IPS-15b (cell line): ENCODE results near the gene ARSI.

Experiments
- H3K27me3 ChIP-seq: one replicate; pipeline ENCODE4 v1.6.1; 2013; ENCODE audit warnings: low read length; ENCODE audit not compliant: control insufficient read depth, insufficient read depth
- H3K36me3 ChIP-seq: one replicate; pipeline ENCODE4 v1.6.1; 2013; ENCODE audit warnings: low read length; ENCODE audit not compliant: control insufficient read depth, insufficient read depth
- H3K4me1 ChIP-seq: one replicate; pipeline ENCODE4 v1.6.1; 2013; ENCODE audit warnings: mild to moderate bottlenecking, low read length; ENCODE audit not compliant: control insufficient read depth, insufficient read depth
- H3K4me3 ChIP-seq: one replicate; pipeline ENCODE4 v1.5.1; 2013; ENCODE audit warnings: low read depth, low read length
- H3K9ac ChIP-seq: one replicate; pipeline ENCODE4 v1.6.1; 2013; ENCODE audit warnings: low read depth, mild to moderate bottlenecking, low read length
- H3K9me3 ChIP-seq: one replicate; pipeline ENCODE4 v1.6.1; 2013; ENCODE audit warnings: mild to moderate bottlenecking, low read length; ENCODE audit not compliant: control insufficient read depth, insufficient read depth

ARSI gene

GRCh38 chr5:150323819-150324218 lies 21.1 kb upstream of the ARSI start:
- H3K27me3 ChIP-seq: no peaks in the 10 kb centered on the region
- H3K4me1 ChIP-seq: peaks cover 3% of the 10 kb centered on the region
- H3K9ac ChIP-seq: no peak overlapping the region
- no peak overlapping the region for H3K4me3 ChIP-seq
- H3K9me3 ChIP-seq: no peaks in the 10 kb centered on the region
- H3K36me3 ChIP-seq: no peaks in the 10 kb centered on the region

DNA sequence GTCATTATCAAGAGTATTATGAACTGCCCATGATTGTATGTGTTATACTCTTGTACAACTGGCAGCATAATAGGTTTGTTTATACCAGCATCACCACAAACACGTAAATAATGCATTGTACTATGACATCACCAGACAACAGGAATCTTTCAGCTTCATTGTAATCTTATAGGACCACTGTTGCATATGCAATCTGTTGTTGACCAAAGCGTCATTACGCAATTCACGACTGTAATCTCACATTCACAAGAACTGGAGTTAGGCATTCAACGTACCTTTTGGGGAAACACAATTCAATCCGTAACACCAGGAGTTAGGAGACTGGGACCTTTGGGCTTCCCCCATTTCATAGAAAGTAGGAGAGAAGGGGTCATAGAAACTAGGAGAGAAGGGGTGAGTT lies 20.4 kb upstream of the ARSI start:
- Histone ChIP-seq H3K36me3 (no peaks in the 10 kb centered on the region), H3K4me1 (peaks cover 3% of the 10 kb centered on the region), H3K27me3 (no peaks in the 10 kb centered on the region), H3K4me3 (no peak overlapping the region), H3K9me3 (no peaks in the 10 kb centered on the region), H3K9ac (no peak overlapping the region)

DNA sequence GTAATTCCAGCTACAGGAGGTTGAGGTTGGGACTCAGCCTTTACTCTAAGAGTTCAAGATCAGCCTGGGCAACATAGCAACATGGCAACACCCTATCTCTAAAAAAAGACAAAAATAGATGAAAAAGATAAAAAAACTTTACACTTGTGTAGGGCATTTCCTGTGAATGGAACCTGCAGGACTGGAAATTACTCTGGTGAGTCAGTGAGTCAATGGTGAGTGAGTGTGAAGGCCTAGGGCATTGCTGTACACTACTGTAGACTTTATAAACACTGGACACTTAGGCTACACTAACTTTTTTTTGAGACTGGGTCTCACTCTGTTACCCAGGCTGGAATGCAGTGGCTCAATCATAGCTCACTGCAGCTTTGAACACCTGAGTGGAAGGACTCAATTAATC lies 19.5 kb upstream of the ARSI start:
- H3K4me1 ChIP-seq: peaks cover 2% of the 10 kb centered on the region

DNA sequence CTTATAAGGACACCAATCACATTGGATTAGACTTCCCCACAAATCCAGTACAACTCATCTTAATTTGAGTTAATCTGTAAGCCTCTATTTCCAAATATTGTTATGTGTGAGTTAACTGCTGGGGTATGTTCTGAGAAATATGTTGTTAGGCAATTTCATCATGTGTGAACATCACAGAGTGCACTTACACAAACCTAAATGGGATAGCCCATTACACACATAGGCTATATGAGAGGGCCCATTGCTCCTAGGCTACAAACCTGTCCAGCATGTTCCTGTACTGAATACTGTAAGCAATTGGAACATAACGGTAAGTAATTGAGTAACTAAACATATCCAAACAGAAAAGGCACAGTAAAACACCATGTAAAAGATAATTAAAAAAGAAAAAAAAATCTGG lies 19.1 kb upstream of the ARSI start:
- no peaks in the 10 kb centered on the region for H3K4me1 ChIP-seq
- no peaks in the 10 kb centered on the region for H3K36me3 ChIP-seq
- no peaks in the 10 kb centered on the region for H3K27me3 ChIP-seq
- no peak overlapping the region for H3K4me3 ChIP-seq
- H3K9ac ChIP-seq: no peak overlapping the region
- H3K9me3 ChIP-seq: no peaks in the 10 kb centered on the region

More for the DNA sequence above, 19.5 kb upstream of the ARSI start:
- Histone ChIP-seq H3K27me3 (no peaks in the 10 kb centered on the region), H3K9ac (no peak overlapping the region), H3K36me3 (no peaks in the 10 kb centered on the region), H3K4me3 (no peak overlapping the region), H3K9me3 (no peaks in the 10 kb centered on the region)

GRCh38 chr5:150321211-150321610 lies 18.5 kb upstream of the ARSI start:
- Histone ChIP-seq H3K4me1 (no peaks in the 10 kb centered on the region), H3K9me3 (no peaks in the 10 kb centered on the region), H3K36me3 (no peaks in the 10 kb centered on the region), H3K27me3 (no peaks in the 10 kb centered on the region), H3K9ac (no peak overlapping the region), H3K4me3 (no peak overlapping the region)

DNA sequence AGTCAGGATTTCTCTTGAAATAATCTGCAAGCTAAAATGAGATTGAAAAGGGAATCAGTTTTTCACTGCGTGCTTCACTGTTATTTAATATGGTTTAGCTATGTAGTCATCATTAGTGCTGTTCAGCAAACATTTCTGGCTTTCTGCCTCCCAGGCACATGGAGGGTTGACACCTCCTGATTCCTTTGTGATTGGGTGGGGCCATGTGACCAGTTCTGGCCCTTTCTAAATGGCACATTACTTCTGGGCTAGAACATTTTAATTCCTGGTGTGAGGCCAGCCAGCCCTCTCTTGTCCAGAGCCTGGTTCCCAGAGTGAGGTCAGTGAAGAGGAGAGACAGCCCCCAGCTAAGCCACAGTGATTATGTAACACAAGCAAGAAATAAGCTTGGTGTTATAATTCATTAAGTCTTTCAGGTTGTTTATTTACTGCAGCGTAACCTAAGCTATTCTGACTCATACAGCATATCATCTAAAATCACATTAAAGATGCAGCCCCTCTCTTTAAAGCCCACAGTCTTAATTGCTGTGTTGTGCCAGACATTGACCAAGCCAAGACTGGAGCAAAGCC lies 17.4 kb upstream of the ARSI start:
- Histone ChIP-seq H3K9ac (no peak overlapping the region), H3K4me3 (no peak overlapping the region), H3K27me3 (no peaks in the 10 kb centered on the region), H3K4me1 (no peaks in the 10 kb centered on the region), H3K36me3 (no peaks in the 10 kb centered on the region), H3K9me3 (no peaks in the 10 kb centered on the region)

DNA sequence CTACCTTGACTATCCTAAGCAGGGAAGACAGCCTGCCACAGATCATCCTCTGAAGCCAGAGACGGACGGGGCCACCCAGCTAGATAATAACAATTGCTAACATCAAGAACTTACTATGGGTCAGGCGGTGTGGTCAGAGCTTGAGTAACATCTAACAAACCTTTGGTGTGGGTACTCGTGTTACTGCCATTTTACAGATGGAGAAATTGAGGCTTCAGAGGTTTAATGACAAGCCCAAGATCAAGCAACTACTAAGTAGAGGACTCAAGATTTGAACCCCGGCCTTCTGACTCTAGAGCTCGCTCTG lies 16.7 kb upstream of the ARSI start:
- H3K9me3 ChIP-seq: no peaks in the 10 kb centered on the region
- H3K9ac ChIP-seq: no peak overlapping the region
- no peaks in the 10 kb centered on the region for H3K27me3 ChIP-seq
- no peak overlapping the region for H3K4me3 ChIP-seq
- H3K4me1 ChIP-seq: no peaks in the 10 kb centered on the region
- H3K36me3 ChIP-seq: no peaks in the 10 kb centered on the region

GRCh38 chr5:150318613-150319483 lies 16.1 kb upstream of the ARSI start:
- Histone ChIP-seq H3K4me1 (no peaks in the 10 kb centered on the region), H3K4me3 (no peak overlapping the region), H3K36me3 (no peaks in the 10 kb centered on the region), H3K9ac (no peak overlapping the region), H3K9me3 (no peaks in the 10 kb centered on the region), H3K27me3 (no peaks in the 10 kb centered on the region)

DNA sequence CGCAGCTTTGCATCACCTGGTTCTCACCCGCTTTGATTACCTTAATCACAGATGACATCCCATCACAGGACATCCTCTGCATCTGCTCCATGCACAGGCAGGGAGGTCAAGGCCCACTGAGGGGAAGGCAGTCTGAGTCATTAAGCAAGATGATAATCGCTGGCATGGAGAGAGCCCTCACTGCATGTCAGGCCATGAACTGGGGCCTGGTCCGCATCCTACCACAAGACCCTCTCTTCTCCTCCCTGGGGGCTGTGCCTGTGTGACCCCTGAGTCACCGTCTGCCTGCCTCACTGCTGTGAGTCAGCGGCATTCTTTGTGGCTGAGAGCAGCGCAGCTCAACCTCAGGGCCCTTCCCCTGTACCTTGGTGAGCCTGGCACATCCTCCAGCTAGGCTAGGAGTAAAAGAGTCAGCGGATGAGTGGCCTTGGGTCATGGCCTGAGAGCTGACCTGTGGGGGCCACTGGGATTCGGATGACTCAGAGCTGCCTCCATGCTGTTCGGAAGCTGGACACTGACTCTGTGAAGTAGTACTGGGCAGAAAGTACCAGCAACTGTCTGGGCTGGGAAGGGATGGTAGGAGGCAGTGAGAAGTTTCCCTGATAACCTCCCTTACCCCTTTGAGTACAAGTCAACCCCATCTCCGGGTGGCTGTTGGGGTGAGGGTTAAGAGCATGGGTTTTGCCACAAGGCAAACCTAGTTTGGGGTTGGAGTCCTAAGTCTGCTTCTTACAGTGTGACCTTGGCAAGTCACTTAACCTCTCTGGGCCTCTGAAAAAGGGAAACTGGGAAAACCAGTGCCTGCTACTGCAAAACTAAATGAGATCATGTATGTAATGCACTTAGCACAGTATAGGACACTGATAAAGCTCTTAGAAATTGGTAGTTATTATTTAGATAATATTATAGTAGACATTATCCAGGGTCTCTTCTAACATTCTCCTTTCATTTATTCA lies 14.6 kb upstream of the ARSI start:
- H3K4me1 ChIP-seq: no peaks in the 10 kb centered on the region
- no peak overlapping the region for H3K4me3 ChIP-seq
- no peaks in the 10 kb centered on the region for H3K27me3 ChIP-seq
- H3K36me3 ChIP-seq: no peaks in the 10 kb centered on the region
- H3K9me3 ChIP-seq: no peaks in the 10 kb centered on the region
- H3K9ac ChIP-seq: no peak overlapping the region

- no peaks in the 10 kb centered on the region for H3K36me3 ChIP-seq
- no peaks in the 10 kb centered on the region for H3K27me3 ChIP-seq
- no peak overlapping the region for H3K9ac ChIP-seq
- no peak overlapping the region for H3K4me3 ChIP-seq
- no peaks in the 10 kb centered on the region for H3K9me3 ChIP-seq
- no peaks in the 10 kb centered on the region for H3K4me1 ChIP-seq
Observed at GRCh38 chr5:150316320-150316719, 13.6 kb upstream of the ARSI start.

DNA sequence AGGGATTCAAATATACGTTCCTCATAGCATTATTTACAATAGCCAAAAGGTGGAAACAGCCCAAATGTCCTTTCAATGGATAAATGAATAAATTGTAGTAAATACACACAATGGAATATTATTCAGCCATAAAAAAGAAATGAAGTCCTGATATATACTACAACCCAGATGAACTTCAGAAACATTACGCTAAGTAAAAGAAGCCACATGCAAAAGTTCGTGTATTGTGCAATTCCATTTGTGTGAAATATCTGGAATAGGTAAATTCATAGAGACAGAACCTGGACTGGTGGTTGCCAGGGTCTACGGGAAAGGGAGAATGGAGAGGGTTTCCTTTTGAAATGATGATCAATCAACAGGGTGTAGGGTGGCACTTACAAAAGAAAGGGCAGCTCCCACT lies 12.5 kb upstream of the ARSI start:
- Histone ChIP-seq H3K36me3 (no peaks in the 10 kb centered on the region), H3K9ac (no peak overlapping the region), H3K4me1 (no peaks in the 10 kb centered on the region), H3K27me3 (no peaks in the 10 kb centered on the region), H3K9me3 (no peaks in the 10 kb centered on the region), H3K4me3 (no peak overlapping the region)
